SU-DHL-6 (cell line): ENCODE data around the gene PTGER2.

Experiments used
- H2AFZ ChIP-seq: fragments of 200-600 bp; sonication (generic); 2 replicates; pipeline ENCODE4 v1.6.1; 2014; ENCODE audit warnings: low read depth, mild to moderate bottlenecking, moderate library complexity, mixed read lengths, antibody characterized with exemption, low read length; ENCODE audit not compliant: severe bottlenecking
- H3F3A ChIP-seq: fragments of 200-600 bp; shearing (Covaris generic); 2 replicates; pipeline ENCODE4 v1.6.0; 2016; ENCODE audit warnings: antibody characterized with exemption, mild to moderate bottlenecking; ENCODE audit not compliant: insufficient read depth
- H3K27ac ChIP-seq: fragments of 200-600 bp; sonication (generic); 2 replicates; pipeline ENCODE4 v1.5.1; 2016; ENCODE audit warnings: low read depth, mild to moderate bottlenecking, low read length, moderate library complexity, mixed read lengths
- H3K27me3 ChIP-seq: fragments of 200-600 bp; sonication (generic), shearing (Covaris generic); 2 replicates; pipeline ENCODE4 v1.6.0; 2014; ENCODE audit warnings: mild to moderate bottlenecking, low read length
- H3K36me3 ChIP-seq: fragments of 200-600 bp; sonication (generic); 2 replicates; pipeline ENCODE4 v1.6.1; 2014; ENCODE audit warnings: mild to moderate bottlenecking, low read length, mixed read lengths
- H3K4me2 ChIP-seq: fragments of 300-600, 200-600 bp; shearing (Covaris generic), sonication (generic); 2 replicates; pipeline ENCODE4 v1.6.0; 2014; ENCODE audit warnings: low read length, low read depth, mild to moderate bottlenecking; ENCODE audit not compliant: poor library complexity, severe bottlenecking
- H3K4me3 ChIP-seq: fragments of 200-600 bp; sonication (generic); 2 replicates; pipeline ENCODE4 v1.5.1; 2014; ENCODE audit warnings: antibody characterized with exemption, low read length, mild to moderate bottlenecking, mixed read lengths; ENCODE audit not compliant: insufficient read depth, poor library complexity, severe bottlenecking
- H3K79me2 ChIP-seq: fragments of 200-600 bp; sonication (generic); 2 replicates; pipeline ENCODE4 v1.6.1; 2014; ENCODE audit warnings: mild to moderate bottlenecking, low read length, moderate library complexity; ENCODE audit not compliant: insufficient read depth
- H3K9ac ChIP-seq: fragments of 200-600 bp; sonication (generic); 2 replicates; pipeline ENCODE4 v1.7.0; 2014; ENCODE audit warnings: mild to moderate bottlenecking, low read length
- H3K9me2 ChIP-seq: fragments of 200-600 bp; sonication (generic); replicated peaks from 2 replicates; pipeline ENCODE4 v1.6.1; 2014; ENCODE audit warnings: low read length; ENCODE audit not compliant: insufficient read depth
- H3K9me3 ChIP-seq: fragments of 200-600 bp; sonication (generic); 2 replicates; pipeline ENCODE4 v1.6.1; 2014; ENCODE audit warnings: low read length, mixed read lengths; ENCODE audit not compliant: insufficient read depth
- H4K20me1 ChIP-seq: fragments of 200-600 bp; sonication (generic); 2 replicates; pipeline ENCODE4 v1.6.1; 2014; ENCODE audit warnings: low read depth, mild to moderate bottlenecking, antibody characterized with exemption, low read length, moderate library complexity, mixed read lengths
- EZH2phosphoT487 ChIP-seq: fragments of 200-600 bp; sonication (generic), shearing (Covaris generic); conservative IDR thresholded peaks from 2 replicates; pipeline ENCODE4 v1.6.1; 2018; ENCODE audit warnings: mild to moderate bottlenecking, antibody characterized with exemption, low read length, moderate library complexity, mixed read lengths
- TF ChIP-seq, protein P1 (sequence below): fragments of 200-600 bp; sonication (generic); IDR thresholded peaks from one replicate; pipeline ENCODE4 v1.5.1; 2017; ENCODE audit warnings: antibody characterized with exemption, mild to moderate bottlenecking, low read length, moderate library complexity; ENCODE audit not compliant: insufficient read depth, poor library complexity, severe bottlenecking

PTGER2 gene

DNA sequence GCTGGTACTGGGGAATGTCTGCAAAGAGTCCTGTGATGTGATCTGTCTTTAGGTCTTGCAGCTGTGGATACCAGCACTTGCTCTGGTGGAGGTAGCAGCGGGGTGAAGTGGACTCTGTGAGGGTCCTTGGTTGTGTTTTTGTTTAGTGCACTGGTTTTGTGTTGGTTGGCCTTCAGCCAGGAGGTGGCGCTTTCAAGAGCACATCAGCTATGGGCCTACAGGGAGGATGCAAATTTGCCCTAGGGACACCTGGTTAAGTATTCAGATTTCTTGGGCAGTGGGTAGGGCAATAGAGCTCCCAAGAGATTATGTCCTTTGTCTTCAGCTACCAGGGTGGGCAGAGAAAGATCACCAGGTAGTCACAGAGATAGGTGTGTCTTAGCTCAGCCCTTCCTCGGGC, 63.8 kb downstream of the PTGER2 start:
- H3F3A ChIP-seq, result no peaks in the 10 kb centered on the region
- H3K9me2 ChIP-seq, result no peaks in the 10 kb centered on the region
- no peak overlapping the region for H3K4me3 ChIP-seq
- no peak overlapping the region for H3K9ac ChIP-seq
- no peaks in the 10 kb centered on the region for H3K36me3 ChIP-seq
- TF ChIP-seq, protein P1, sequence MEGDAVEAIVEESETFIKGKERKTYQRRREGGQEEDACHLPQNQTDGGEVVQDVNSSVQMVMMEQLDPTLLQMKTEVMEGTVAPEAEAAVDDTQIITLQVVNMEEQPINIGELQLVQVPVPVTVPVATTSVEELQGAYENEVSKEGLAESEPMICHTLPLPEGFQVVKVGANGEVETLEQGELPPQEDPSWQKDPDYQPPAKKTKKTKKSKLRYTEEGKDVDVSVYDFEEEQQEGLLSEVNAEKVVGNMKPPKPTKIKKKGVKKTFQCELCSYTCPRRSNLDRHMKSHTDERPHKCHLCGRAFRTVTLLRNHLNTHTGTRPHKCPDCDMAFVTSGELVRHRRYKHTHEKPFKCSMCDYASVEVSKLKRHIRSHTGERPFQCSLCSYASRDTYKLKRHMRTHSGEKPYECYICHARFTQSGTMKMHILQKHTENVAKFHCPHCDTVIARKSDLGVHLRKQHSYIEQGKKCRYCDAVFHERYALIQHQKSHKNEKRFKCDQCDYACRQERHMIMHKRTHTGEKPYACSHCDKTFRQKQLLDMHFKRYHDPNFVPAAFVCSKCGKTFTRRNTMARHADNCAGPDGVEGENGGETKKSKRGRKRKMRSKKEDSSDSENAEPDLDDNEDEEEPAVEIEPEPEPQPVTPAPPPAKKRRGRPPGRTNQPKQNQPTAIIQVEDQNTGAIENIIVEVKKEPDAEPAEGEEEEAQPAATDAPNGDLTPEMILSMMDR, result no peak
- no peak for TF ChIP-seq EZH2phosphoT487
- no peak overlapping the region for H2AFZ ChIP-seq
- no peaks in the 10 kb centered on the region for H3K27me3 ChIP-seq
- no peaks in the 10 kb centered on the region for H3K9me3 ChIP-seq
- no peaks in the 10 kb centered on the region for H4K20me1 ChIP-seq
- H3K4me2 ChIP-seq, result no peak overlapping the region
- H3K79me2 ChIP-seq, result no peaks in the 10 kb centered on the region
- no peak overlapping the region for H3K27ac ChIP-seq
